GM10266 (cell line): ENCODE data around the gene CNNM1.

Experiments used
- DNase-seq: peaks from one replicate; pipeline ENCODE4 v3.0.0; 2012; ENCODE audit errors: extremely low spot score
- CTCF ChIP-seq: IDR thresholded peaks from 2 replicates; pipeline ENCODE4 v1.5.1; 2012; ENCODE audit warnings: mild to moderate bottlenecking, low read depth; ENCODE audit not compliant: control insufficient read depth, insufficient read depth; ENCODE audit errors: missing control alignments

CNNM1 gene

GRCh38 chr10:99382176-99382575 lies 53.0 kb downstream of the CNNM1 start:
- no peak for DNase-seq
- TF ChIP-seq CTCF: no peak

DNA sequence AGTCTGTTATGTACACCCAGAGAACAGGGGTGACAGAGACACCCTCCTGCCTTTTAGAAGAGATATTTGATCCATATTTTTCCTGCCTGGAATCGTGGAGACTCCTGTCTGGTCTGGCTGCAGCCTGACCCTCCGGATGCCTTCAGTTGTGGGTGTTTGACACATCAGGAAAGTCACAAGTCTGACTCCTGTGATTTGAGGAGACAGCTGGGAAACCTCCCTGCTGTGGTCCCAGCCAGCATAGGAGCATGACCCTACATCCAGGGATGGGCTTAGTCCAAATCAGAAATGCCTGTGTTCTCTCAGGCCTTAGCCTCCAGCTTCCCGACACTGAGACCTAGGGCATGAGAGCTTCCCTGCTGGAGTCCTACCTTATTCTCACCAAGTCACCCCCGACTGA lies 57.9 kb downstream of the CNNM1 start:
- no peak for TF ChIP-seq CTCF
- no peak for DNase-seq

GRCh38 chr10:99387541-99387940 lies 58.4 kb downstream of the CNNM1 start:
- no peak for DNase-seq
- TF ChIP-seq CTCF: no peak

GRCh38 chr10:99389729-99390480 lies 60.7 kb downstream of the CNNM1 start:
- DNase-seq: no peak
- TF ChIP-seq CTCF: no peak

DNA sequence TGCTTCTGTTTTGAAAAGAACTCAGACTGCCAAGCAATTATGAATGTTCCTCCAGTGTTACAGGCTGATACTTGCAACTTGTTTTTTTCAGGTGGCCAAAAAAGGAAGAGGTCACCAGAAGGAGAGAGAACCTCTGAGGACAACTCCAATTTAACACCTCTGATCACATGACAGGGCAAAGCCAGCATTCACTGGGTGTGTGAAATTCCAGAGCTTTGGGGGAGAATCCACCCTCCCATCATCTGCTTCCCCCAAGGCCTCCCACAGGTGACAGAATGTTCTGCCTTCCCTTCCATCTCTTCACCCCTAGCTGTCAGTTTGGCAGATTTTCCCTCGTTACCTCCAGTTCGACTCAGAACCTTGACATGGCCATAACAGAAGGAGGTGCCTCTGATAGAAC lies 62.2 kb downstream of the CNNM1 start:
- no peak for TF ChIP-seq CTCF
- no peak for DNase-seq

DNA sequence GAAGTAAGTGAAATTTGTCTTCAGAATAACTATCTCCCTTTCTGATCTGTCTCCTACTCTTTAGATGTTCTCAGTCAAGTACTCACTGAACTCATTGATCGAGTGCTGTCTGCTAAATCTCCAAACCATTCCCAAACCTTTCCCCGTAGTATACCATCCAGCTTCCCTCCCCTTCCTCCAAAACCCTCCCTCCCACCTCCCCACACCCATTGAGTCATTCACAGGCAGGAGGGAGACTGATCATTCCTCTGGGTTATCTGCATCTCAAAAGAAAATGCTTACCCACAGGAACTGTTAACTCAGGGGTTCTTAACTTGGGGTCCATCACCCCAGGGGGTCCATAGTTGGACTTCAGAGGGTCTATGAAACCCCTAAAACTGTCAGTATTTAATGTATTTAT lies 63.9 kb downstream of the CNNM1 start:
- TF ChIP-seq CTCF: no peak
- DNase-seq: no peak

- DNase-seq: no peak
- no peak for TF ChIP-seq CTCF
Observed at GRCh38 chr10:99393683-99394082, 64.5 kb downstream of the CNNM1 start.
